HG03280 (cell line): ENCODE measurements around the gene SFMBT2.

ENCODE experiments used
- ATAC-seq: cut with Tn5 transposase; IDR thresholded peaks from one replicate; pipeline ENCODE4 v1.9.1; 2021; ENCODE audit warnings: mild to moderate bottlenecking, moderate library complexity; ENCODE audit not compliant: unreplicated experiment

Gene SFMBT2

DNA sequence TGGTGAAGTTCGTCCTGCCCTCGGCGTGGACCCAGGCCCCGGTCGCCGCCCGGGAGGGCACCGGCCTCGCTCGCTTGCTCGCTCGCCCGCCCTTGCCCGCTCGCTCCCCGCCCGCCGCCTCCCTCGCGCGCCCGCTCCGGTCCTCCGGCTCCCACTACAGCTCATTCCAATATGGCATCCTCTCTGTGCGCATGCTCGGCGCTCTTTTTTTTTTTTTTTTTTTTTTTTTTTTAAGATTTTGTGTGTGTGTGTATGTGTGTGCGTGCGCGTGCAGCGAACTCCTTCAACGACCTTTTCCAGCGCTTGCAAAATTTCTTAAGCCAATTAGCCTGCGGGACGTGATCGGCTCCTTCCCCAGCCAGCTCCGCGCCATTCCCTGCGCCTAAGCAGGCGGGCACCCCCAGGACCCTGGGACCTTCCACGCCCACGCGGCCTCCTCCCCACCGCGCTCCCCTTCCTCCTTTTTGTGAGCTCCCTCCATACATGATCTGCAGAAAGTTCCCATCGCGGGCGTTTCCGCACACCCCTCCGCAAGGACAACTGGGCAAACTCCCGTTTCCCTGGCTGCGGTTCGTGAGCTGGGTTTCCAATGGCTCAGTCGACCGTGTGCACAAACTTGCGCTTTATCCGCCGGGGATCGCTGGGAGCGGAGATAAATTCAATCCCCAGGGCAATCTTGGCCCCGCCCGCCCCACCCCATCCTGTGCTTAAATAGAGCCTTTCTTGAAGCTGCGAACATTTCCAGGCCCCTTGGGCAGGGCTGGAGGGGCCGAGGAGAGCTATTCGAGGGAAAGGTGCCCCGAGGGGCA lies at the start of gene SFMBT2:
TSS of gene SFMBT2 (minus strand) at position 173 of the 809 bp plus-strand sequence. CDS start 29,136 bp downstream, outside the sequence.
- peak; percentile 46 for ATAC-seq

DNA sequence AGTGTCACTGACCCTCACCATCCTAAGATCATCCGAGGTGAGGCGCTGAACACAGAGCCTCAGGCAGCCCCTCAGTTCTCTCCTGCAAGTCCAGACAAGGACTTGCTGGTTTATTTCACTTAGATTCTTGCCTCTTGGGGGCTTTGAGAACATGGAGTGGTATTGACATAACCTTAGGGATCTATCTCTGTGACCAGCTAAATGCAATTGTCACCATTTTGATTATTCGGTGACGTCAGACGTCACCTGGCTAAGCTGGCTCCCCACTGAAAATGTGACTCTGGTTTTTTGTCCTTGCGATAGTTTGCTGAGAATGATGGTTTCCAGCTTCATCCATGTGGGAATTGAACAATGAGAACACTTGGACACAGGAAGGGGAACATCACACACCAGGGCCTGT lies 49.2 kb upstream of the SFMBT2 start:
- no peak for ATAC-seq

DNA sequence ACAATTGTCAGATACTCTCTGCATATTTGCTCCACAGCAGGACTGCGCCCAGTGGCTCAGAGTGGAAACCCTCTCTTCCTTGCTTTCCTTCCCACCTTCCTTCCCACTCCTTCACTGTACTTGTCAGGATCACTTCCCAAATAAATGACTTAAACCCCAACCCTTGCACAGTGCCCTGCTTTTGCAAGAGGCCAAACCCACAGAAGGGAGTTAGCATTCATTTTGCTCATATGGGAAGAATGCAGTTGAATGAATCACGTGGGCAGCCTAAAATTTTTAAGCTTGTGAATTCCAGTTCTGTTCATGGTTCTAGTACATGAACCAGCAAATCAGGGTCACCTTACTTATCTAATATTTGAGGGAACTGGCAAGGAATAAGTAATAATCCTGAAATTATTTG lies 47.7 kb upstream of the SFMBT2 start:
- no peak for ATAC-seq

DNA sequence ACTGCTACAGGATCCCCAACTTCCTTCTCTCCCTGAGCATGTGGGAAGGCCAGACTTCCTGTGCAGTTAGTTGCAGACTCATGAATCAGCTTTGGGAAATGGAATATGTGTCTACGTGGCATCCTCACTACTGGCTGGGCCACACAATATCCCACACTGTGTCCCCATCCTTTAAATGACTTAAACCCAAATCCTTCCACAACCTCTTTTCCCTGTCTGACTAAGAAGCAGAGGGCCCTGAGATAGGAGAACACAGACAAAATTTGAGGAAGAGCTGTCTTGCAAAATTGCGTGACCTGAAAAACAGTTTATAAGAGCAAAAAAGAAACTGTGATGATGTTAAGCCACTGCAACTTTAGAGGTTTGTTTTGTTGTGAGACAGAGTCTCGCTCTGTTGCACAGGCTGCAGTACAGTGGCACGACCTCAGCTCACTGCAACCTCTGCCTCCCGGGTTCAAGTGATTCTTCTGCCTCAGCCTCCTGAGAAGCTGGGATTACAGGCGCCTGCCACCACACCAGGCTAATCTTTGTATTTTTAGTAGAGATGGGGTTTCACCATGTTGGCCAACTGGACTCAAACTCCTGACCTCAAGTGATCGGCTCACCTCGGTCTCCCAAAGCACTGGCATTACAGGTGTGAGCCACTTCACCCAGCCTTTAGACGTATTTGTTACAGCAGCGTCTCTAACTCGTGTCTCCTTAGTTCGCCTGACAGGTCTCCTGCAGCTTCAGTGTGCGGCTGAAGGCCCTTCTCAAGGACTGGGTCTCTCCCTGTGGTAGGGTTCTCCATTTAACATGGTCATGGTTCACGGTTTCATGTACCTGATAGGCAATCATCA lies 46.9 kb upstream of the SFMBT2 start:
- peak; percentile 59 for ATAC-seq

DNA sequence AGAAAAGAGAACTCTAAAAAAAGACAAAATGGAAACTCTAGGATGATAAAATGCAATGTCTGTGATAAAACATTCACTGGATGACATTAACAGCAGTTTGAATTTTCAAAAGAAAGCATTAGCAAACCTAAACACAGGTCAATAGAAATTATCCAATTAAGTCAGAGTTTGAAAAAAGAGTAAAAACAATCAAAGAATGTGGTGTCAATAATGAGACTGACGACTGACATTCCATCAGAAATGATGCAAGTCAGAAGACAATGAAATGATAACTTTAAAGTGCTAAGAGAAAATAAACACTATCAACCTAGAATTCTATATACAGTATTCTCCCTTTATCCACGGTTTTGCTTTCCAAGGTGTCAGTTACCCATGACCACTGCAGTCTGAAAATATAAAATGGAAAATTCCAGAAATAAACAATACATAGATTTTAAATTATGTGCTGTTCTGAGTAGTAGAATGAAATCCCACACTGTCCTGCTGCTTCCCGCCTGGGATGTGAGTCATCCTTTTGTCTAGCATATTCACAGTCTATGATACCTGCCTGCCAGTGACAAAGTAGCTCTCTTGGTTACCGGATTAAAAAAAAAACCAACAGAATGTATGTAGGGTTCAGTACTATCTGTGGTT lies 38.3 kb upstream of the SFMBT2 start:
- no peak for ATAC-seq

DNA sequence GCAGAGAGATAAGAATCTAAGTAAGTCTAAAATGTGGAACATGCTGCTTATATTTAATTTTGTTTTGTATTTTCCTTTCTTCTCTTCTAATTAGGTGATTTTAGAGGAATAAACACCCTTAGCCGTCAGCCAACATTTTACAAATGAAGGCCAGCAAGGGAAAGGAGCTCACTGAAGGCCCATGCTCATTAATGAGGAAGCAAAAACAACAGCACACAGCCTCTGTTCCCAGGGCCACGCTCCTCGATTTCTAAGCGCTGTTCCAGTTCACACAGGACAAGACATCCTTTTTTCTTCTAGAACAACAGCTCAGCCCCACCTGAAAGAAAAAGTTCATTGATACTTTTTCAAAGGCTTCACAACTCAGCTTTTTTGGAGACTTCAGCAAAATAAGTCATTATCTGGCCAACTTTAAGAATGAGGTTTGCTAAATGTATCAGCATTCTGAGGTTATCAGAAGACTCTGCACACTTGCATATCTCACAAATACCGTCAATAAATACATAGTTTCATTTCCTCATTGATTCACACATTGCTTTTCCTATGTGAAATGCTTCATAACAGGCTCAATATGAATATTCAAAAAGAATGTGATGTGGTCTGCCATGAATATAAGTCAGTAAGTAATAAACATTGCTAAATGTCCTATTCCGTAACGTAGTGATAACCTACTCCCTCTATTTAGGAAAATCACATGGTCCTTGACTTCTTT lies 34.8 kb upstream of the SFMBT2 start:
- peak; percentile 67 for ATAC-seq

DNA sequence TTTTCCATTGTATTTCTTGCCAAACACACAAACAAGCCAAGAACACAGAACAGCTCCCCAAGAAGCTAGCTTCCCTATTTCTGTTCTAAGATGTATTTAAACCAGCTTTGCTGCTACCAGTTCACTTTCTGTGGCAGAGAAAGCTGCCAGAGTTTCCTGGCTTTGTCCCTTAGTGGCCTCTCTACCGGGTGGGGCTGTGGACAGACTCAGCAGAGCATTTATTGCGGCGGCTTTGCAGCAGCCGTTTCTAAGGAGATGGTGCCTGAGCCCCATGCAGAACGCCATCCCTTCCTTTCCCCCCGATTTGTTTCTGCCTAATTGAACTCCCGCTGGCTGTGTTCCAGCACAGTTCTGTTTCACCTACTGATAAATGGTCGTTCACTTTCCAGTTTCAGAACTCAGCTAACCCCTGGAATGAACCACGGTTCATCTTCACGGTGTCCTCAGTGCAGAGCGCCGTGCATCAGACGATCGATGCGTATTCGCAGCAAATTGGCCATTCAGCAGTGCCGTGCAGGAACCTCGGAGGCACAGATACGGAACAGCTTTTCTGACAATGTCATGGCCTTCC lies 33.8 kb upstream of the SFMBT2 start:
- ATAC-seq = no peak

DNA sequence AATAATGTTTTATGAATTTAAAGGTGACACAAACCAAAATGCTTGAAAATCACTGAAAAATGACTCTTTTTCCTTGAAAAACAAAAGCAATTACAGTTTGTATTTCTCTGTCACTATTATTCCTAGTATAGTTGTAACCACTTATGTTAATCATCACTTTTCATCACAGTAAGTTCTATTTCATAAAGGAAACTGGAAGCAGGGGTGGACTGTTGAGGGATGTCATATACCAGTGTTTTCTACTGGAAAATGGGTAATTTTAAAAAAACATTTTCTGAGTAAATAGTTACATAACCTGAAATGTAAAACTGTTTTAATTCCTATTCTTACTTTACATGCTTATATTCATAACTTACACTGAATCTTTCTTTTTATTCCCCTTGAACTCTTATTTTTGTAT lies 32.2 kb upstream of the SFMBT2 start:
- no peak for ATAC-seq

DNA sequence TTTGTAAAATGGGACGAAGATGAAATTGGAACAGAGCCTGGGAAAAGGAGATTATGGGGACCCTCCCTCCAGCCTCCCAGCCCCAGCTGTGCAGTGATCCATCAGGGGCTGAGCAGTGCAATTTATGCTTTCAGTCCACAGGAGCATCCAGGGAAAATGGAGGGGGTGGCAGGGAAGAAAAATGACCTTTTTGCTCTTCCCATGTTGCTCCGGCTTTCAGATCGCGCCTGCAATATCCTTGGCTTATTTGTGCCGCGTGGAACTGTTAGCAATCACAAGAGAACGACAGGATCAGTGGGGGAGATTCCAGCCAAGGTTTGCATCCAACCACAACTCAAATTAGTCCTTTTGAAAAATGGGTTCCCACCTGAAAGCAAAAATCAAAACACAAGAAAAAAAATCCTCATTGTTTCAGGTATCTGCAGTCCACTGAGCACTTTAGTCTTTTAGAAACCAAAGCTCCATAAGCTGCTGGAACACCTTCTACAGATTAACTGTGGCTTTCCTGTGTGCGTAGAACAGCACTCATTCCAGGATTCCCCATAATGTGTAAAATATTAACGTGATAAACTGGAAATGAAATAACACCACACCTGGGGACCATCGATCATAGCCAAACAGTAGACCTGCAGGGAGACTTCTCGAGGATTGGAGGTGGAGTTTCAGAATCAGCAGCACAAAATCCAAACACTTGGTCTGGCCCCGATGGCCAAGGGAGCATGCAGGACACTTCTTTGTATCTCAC lies 30.7 kb upstream of the SFMBT2 start:
- ATAC-seq = no peak

DNA sequence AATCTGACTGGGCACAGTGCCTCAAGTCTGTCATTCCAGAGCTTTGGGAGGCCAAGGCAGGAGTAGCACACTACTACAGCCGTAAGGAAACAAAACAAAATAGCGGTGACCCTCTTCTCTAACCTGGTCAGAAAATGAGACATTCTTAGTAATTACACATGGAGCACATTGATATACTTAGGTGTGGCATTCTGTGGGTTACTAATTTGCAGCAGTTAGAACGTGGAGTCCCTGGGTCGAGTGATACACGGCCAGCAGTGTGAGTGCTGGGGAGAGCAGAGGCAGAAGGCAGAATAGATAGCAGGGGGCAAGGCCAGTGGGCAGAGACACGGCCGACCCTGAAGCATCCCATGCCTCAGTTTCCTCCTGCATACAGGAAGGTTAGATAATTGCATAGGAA lies 28.9 kb upstream of the SFMBT2 start:
- no peak for ATAC-seq

DNA sequence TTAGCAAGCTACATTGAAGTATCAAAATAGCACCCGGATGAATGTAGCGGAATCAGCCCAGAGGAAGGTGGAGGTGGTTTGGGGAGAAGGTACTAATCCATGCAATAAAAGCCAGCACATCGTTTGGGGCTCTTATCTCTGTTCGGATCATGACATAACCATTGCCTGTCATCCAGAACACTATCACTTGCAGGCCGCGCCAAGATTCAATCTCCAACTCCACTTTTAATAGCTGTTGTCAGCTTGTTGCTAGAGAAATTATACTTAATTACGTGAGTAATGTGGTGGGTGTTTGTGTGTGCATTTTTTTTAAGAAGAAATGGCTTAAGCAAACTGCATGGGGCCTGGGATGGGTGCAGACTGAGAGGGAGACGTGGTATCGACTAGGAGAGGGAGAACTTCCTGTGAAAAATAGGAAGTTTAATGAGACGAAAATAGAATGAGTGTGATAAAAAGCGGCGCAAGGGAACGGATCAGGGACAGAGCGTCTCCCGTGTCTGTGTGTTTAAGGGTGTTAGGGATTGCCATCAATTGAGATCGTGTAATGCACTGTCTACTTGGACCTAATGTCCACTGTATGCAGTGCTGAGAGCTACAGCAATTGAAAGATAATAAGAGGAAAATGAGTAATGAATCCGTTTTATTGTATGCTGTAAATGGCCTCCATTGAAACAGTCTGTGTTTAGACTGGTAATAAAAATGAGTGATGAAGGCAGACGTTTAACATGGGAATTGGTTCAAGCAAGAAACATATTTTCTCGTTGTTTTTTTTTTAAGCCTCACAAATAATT lies 27.6 kb upstream of the SFMBT2 start:
- no peak for ATAC-seq

DNA sequence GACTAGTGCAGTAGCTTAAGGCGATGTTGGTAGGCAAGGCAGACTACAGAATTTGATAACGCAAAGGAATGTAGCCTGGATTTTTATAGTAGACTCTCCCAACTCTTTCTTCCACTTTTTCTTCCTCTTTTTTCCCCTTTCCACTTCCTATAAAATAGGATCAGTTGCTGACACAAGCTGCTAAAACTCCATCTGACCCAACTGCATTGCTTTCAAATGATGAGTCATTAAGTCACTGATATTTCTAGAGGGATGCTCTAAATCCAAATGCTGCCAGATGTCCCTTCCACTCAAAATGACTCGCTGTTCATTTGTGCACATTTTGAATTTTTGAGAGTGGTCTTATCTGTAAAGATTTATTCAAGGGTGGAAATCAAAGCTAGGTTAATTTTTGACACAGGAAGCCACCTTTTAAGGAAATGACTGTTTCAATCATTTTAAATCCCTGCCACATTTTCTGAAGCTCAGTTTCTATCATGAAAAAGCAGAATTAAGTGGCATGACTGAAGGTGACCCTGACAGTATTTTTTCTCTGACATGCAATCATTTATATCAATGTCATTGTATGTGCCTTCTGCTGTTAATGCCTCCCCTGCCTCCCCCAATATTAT lies 25.8 kb upstream of the SFMBT2 start:
- ATAC-seq = no peak

DNA sequence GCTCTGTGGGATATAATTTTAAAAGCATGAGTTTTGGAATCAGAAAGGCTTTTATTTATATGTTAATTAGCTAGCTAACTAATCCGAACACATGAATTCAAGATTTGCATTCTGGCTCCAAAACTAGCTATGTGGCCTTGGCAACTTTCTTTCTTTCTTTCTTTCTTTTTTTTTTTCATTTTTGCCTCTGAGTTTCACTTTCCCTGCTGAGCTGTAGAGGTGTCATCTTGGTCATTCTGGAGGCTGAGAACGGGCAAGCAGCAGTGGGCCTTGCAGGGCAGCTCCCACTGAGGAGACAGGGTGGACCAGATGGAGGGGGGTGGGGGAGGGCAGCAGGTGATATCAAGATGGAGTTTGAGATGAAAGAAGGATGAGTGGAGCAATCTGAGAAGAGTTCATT lies 24.8 kb upstream of the SFMBT2 start:
- peak; percentile 42 for ATAC-seq

DNA sequence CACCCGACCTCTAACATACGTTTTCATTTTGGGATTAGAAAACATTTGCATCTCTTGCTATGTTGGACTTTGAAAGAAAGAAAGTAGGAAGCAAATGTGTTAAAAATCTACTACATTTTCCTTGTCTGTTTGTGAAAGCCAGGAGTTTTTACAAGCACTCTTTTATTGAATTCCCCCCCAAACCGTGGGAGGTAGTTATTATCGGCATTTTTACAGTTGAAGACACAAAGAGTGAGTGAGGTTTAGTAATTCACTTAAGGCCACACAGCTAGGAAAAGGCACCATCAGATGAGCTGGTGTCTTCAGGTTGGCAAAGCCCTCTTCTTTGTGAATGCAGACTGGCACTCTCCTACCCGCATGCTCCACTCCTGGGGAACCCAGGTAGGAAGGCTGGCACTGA lies 23.5 kb upstream of the SFMBT2 start:
- no peak for ATAC-seq

DNA sequence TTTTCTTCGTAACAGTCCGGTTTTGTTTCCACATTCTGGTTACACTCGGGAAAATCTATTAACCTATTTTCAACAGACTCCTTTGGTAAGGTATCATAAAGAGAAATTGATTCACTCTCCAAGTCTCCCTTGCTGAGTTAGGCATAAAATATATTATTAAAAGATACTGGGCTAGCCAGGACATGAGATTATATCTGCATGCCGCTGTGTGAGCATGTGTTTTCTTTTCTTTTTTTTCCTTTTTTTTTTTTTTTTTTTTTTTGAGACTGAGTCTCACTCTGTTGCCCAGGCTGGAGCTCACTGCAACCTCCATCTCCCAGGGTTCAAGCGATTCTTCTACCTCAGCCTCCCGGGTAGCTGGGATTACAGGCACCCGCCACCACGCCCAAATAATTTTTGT lies 23.0 kb upstream of the SFMBT2 start:
- ATAC-seq = no peak

DNA sequence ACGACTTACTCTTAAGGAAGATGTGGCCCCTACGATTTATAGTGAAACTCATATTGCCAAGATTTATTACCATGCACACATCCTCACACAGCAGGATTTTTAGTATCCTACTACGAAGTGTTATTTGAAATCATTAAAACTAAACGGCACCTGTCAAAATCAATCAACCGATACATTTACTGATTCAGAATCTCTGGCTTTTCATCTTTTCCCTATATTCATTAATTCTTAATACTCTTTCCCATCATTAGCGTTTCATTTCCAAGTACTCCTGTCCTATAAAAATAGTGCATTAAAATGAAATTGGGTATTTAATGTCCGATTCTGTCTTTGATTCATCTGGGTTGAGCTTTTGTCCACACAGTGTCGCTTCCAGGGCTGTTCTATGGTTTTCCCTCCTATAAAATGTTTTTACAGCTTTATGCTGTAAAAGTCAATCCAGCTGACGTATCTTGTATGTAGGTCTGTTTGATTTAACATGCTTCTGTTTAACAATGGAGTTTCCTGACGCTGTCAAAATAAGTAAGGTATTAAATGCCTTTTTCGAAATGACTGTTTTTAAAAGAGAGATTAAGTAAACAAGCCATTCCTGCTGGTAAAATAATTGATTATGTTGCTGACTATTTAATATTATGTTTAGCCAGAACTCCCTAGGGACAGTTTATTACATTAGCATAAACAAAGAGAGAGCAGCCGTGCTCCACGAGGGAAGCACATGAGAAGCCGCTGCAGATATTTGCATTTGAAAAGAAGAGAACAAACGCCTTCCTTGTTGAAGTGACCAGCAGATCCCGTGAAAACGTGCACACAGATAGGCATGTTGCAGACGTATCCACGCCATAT lies 22.3 kb upstream of the SFMBT2 start:
- ATAC-seq = no peak

DNA sequence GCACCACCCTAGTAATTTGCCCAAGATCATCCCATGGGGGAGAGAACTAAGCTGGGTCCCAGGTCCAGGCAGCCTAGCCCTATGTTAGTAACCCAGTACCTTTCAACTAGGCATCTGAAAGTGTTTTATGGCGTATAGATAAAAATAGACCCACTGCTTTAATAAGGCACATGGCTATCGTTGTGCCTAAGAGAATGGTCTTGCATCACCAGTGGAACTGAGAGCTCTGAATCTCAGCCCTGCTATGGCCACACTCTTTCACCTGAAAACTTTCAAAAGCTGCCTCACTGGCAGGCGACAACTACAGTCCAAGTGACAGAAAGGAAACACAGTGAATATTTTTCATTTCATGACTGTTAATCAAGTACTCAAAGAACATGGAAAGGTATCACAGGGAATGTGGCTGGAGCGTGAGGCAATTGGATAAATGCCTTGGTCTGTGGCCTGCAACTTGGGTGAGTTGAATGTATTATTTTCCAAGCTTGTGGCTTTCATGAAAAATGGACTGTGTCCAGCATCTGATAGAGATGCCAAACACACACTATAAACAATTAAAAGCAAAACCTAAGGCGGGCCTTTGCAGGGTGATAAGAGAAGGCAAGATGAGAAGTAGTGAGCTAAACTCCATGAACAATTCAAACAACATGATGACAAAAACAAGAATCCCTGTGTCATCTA lies 18.0 kb upstream of the SFMBT2 start:
- ATAC-seq = no peak
